ENCODE measurements around the gene ASB15. TPM values are rescaled to one million over a fixed set of nuclear protein-coding genes. Genes with fewer than 3 reads are reported as not detected.

ASB15 gene
- total and polyA plus RNA-seq, 7 donors: not detected

DNA sequence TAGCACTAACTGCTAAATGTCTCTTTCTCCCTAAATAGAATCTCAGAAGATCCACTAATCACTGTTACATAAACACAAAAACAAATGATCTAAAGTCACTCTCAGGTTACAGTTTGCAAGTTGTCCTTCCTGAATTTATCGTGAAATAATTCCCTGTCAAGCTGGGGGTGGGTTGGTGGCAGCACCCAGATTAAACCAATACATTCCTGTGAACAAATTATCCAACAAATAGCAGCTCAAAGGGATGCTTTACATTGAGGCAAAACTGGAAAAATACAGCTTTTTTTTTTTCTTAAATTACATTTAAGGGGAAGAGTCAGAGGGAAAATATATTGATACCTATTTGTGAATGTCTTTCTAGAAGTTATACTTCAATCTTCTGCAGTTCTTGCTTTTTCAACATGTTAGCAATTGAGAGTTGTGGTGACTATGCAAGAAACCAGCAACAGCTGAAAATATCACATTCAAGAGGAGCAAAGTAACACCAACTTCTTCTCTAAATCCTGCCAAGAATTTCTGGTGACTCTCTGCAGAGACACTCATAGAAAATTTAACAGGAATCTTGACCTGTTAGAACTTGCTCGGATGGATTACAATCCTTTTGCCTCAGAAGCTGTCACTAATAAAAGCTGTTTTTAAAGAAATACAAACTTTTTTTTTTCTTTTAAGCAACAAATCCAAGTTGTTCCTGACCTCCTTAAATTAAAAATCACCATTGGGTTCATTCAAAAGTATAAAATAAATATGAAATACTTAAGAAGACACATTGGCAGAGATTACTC, 73.0 kb downstream of the ASB15 start:
- peak overlapping the region in 2 of 4 donors; percentile 8 to 11 for H3K27ac ChIP-seq
- intact Hi-C loops (cut with DNase I): no loop called here

DNA sequence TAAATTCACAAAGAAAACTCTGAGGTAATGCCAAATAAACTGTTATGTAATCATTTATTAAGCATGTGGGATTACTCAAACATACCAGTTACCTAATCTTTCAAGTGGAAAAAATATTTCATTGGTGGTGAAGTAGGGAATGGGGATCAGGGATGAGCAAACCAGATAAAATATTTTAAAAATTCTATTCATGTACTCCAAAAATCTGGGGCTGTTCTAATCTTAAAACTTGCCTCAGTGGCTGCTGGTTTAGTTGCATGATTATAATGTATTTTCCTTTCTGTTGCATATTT, 73.5 kb downstream of the ASB15 start:
- intact Hi-C loops (cut with DNase I): no loop called here
- H3K9me3 ChIP-seq: no peaks in the 10 kb centered on the region
- H3K27me3 ChIP-seq: no peaks in the 10 kb centered on the region
- DNase-seq: no peak
- H3K4me3 ChIP-seq: no peak overlapping the region
- H3K27ac ChIP-seq: peak overlapping the region in 2 of 4 donors; percentile 8 to 11
- H3K36me3 ChIP-seq: peaks cover 0 to 5% (median 0%) of the 10 kb centered on the region in 4 donors
- H3K4me1 ChIP-seq: peaks cover 0 to 33% (median 18%) of the 10 kb centered on the region in 4 donors
- TF ChIP-seq POLR2A (IDR thresholded peaks at IDR 0.05) (no peak), POLR2AphosphoS5 (IDR thresholded peaks at IDR 0.05) (peak in 3 of 4 donors; percentile 10 to 55 (median 43)), CTCF (IDR thresholded peaks at IDR 0.05) (no peak), EP300 (IDR thresholded peaks at IDR 0.05) (peak in 1 of 4 donors; percentile 14)

More for the DNA sequence above, 73.0 kb downstream of the ASB15 start:
- Histone ChIP-seq H3K36me3 (no peaks in the 10 kb centered on the region), H3K4me3 (no peak overlapping the region), H3K27me3 (no peaks in the 10 kb centered on the region), H3K9me3 (no peaks in the 10 kb centered on the region), H3K4me1 (peaks cover 0 to 33% (median 18%) of the 10 kb centered on the region in 4 donors)
- TF ChIP-seq POLR2AphosphoS5 (IDR thresholded peaks at IDR 0.05) (no peak), CTCF (IDR thresholded peaks at IDR 0.05) (no peak), POLR2A (IDR thresholded peaks at IDR 0.05) (no peak), EP300 (IDR thresholded peaks at IDR 0.05) (no peak)
- WGBS, 2 donors: 72 to 78% methylated on average over 2 of the region's 2 CpGs
- DNase-seq: no peak

DNA sequence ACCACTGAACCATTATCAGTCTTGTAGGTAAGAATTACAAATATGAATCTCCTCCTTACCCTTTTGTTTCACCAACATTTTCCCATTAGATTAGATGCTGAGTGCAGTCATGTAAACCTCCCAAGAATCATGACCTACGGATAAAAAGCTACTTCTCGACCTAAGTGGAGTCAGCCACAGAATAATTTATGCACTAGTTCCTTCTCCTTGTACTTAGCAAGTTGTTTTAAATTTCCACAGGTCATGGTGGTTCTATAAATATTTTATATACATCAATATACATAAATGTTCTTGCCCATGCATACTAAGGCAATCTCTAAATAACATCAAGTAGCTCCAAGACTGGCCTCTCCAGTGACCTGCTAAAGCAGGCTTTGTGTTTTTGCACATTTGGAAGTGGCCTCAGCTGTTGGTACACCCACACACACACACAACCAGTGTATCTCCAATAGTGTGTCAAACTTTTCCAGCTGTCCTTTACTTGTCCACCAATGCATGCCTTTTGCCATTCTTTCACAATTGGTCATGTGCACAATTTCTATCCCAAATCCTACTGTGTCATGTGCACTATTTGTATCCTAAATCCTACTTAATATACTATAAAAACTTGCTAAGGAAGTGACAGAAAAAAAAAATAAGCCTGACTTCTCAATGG, 75.6 kb downstream of the ASB15 start:
- Histone ChIP-seq H3K9me3 (no peaks in the 10 kb centered on the region), H3K4me1 (peaks cover 0 to 33% (median 18%) of the 10 kb centered on the region in 4 donors), H3K4me3 (no peak overlapping the region), H3K36me3 (peaks cover 0 to 17% (median 0%) of the 10 kb centered on the region in 4 donors), H3K27me3 (no peaks in the 10 kb centered on the region), H3K27ac (no peak overlapping the region)
- 82 to 92% methylated on average over 2 of the region's 2 CpGs for WGBS, 2 donors
- TF ChIP-seq POLR2A (IDR thresholded peaks at IDR 0.05) (no peak), EP300 (IDR thresholded peaks at IDR 0.05) (no peak), POLR2AphosphoS5 (IDR thresholded peaks at IDR 0.05) (no peak)
- no peak for DNase-seq
- intact Hi-C loops (cut with DNase I): no loop called here

DNA sequence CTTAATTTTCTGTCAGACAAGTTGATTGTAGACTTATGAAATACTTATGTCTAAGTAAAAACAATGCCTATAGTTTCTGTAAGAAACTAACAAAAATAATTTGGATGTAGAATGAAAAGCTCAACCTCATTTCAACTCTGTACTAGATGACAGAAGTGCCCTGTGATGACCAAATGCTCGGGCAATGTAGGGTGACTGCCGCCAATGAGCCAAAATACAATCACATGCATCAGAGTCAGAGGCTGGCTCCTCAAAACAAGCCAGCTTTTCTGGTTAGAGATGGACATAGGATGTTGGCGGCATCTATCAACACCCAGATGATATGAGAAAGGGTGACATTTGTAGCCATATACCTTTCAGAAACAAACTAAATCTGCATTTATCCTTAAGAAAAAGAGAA, 78.0 kb downstream of the ASB15 start:
- intact Hi-C loops (cut with DNase I): no loop called here

DNA sequence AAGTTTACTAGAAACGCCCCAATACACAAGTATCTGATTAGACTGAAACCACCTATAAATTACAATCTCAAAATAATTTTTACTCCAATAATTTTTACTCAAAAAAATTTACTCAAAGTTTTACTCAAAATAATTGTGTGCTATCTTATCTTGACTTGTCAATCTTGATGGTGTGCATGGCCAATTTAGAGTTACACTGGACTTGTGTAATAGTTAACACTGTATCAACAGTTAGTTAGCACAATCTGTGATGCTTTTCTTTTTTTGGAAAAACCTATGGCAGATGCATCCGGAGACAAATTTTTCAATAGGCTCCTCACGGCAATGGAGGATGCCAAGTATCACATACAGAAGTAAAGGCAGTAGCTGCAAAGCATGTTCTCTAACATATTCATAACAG, 79.0 kb downstream of the ASB15 start:
- DNase-seq: no peak
- intact Hi-C loops (cut with DNase I): no loop called here
- 92 to 97% methylated on average over 3 of the region's 3 CpGs for WGBS, 2 donors
- no peaks in the 10 kb centered on the region for H3K27me3 ChIP-seq
- peaks cover 0 to 41% (median 0%) of the 10 kb centered on the region in 4 donors for H3K36me3 ChIP-seq
- H3K4me3 ChIP-seq: no peak overlapping the region
- TF ChIP-seq POLR2A (IDR thresholded peaks at IDR 0.05) (no peak), POLR2AphosphoS5 (IDR thresholded peaks at IDR 0.05) (no peak), CTCF (IDR thresholded peaks at IDR 0.05) (no peak), EP300 (IDR thresholded peaks at IDR 0.05) (no peak)
- no peaks in the 10 kb centered on the region for H3K9me3 ChIP-seq
- H3K4me1 ChIP-seq: peaks cover 0 to 13% (median 5%) of the 10 kb centered on the region in 4 donors
- no peak overlapping the region for H3K27ac ChIP-seq

More for the DNA sequence above, 78.0 kb downstream of the ASB15 start:
- no peaks in the 10 kb centered on the region for H3K27me3 ChIP-seq
- no peaks in the 10 kb centered on the region for H3K9me3 ChIP-seq
- H3K27ac ChIP-seq: no peak overlapping the region
- peaks cover 0 to 22% (median 13%) of the 10 kb centered on the region in 4 donors for H3K4me1 ChIP-seq
- 98% methylated on average over 3 of the region's 3 CpGs for WGBS, 2 donors
- H3K36me3 ChIP-seq: peaks cover 0 to 35% (median 0%) of the 10 kb centered on the region in 4 donors
- no peak for TF ChIP-seq POLR2A (IDR thresholded peaks at IDR 0.05)
- H3K4me3 ChIP-seq: no peak overlapping the region
- no peak for DNase-seq

All from sigmoid colon (tissue), 7 donors.